KG1 (cell line): ENCODE results near the gene PODXL.
"Not testable (repeated sequence)": the region's sequence is repeated elsewhere in the genome, so short reads cannot be mapped to it uniquely, and the experiment has no call there.

Source experiments
- DNase-seq: peaks from one replicate; lab custom pipeline; 2025; lab: John Stamatoyannopoulos, UW

Gene PODXL

DNA sequence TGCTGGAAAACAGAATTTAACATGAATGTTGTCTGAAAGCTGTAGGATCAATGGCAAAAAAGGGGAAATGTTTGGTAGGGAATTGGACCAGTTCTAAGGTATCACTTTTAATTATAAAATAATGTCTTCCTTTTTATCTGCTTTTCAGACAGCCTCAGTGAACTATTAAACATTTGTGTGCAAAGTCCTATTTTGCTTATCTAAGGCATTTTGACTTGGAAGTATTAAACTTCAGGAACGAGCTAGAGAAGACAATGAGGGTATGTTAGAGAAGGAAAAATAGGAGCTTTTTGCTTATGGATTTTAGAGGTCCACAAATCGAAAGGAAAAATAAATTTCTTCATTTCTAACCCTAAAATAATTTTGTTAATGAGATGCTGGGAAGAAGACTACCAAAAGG, 63.3 kb downstream of the PODXL start:
- no peak for DNase-seq

DNA sequence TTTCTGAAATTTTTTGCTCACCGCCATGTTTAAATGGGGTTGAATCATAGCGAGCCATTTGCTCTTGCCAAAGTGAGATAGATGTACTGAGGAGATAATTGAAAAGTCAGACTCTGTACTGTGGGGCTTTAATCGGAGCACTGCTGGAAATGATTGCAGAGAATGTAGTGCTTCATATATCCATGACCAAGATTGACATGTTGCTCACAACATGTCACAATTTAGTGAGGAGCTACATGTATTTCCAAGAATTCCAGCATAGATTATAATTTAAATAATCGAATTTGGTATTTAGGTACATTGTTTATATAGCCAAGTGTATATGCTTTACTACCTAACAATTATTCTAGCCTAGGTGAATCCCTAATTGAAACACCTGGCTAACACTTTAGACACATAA, 66.5 kb downstream of the PODXL start:
- no peak for DNase-seq

DNA sequence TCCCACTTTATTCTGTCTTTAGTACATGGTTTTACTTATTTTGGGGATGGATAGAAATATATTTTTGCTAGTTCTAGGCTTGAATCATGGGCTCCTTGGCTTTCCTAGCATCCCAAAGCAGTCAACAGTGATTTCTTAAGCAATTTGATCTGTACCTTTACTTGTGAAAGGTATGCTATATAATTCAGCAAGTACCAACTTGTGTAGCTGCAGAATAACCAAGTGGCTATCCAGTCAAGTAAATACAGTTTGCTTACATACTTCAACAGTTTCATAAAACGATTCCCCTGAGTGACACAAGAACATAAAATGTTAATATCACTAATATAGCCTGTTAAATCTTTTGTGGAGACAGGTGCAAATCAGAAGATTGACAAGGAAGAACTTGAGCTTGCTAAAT, 67.2 kb downstream of the PODXL start:
- DNase-seq, result no peak

DNA sequence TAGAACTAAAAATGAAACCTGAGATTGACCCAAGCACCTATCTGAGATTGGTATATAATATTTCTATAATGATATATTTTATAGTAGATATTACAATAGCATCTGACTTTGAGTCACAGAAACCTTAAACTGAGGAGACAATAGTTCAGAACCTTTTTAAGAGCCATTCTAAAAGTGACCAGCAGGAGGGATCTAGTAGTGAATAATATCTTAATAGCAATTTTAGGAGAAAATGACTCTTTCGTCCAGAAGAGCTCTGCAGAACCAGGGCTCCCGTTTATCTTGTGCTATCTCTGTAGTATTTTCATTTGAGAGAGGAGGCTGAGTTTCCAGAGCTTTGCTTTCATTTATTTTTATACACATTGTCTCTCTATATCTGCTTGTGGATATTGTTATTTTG, 68.1 kb downstream of the PODXL start:
- DNase-seq, result no peak

DNA sequence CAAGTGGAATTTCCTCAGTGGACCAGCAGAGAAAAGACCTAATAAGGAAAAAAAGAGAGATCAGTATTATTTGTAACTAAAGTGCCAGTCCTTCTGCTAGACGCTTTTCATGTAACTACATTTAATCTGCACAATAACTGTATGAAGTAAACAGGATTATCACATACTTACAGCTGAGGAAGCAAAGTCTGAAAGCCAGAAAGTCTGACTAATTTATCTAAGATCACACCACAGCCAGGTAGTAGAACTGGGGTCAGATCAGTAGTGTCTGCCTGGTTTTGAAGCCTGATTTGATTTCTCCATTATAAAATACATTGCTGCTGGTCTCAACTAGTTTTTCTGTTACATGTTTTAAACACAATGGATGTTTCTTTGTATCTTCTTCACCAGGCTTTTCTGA, 69.2 kb downstream of the PODXL start:
- no peak for DNase-seq

DNA sequence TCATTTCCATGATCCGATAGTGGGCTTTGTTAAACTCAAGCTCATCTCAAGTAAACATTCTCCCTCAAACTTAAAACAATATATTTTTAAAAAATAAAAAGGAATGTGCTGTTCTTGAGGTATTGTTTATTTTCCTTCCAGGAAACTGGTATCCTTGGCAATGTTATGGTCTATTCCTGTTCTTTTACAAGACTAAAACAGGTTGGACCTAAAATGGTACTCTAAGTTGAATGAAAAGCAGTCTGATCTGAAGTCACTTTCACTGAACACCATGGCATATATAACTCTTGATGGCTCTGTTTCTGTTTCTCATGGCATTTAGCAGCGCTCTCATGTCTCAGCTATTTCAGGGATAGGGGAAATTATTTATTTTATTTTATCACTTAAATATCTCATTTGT, 70.1 kb downstream of the PODXL start:
- DNase-seq, result no peak

DNA sequence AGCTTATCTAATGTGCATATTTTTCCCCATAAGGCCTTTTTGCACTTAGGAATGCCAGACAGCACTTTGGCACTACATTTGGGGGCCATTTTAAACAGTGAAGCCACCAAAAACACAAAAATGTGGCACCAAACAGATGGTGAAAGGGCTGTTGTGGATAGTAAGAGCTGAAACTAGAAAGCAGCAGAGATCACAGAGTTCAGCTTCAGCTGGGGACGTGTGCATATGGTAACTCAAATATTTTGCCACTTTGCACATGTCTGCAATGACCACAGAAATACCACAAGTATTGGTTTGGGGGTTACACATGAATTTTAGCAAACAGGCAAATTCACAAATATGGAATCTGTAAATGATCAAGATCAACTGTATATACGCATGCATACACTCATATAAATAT, 72.8 kb downstream of the PODXL start:
- DNase-seq, result no peak

DNA sequence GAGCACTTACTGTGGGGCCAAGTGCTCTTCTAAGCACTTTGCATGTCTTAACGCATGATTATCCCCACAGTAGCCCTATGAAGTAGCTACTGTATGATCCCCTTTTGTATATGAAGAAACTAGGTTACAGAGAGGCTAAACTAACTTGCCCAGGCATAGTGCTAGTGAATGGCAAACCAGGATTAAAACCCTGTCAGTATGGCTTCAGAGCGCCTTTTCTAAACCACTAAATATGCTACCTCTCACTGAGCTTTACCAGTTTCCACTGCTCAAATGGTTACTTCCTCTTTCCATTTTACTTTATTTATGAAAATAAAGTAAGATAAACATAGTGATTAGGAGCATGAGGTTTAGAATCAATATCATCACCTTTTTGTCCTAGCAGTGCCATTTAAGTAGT, 73.6 kb downstream of the PODXL start:
- no peak for DNase-seq

DNA sequence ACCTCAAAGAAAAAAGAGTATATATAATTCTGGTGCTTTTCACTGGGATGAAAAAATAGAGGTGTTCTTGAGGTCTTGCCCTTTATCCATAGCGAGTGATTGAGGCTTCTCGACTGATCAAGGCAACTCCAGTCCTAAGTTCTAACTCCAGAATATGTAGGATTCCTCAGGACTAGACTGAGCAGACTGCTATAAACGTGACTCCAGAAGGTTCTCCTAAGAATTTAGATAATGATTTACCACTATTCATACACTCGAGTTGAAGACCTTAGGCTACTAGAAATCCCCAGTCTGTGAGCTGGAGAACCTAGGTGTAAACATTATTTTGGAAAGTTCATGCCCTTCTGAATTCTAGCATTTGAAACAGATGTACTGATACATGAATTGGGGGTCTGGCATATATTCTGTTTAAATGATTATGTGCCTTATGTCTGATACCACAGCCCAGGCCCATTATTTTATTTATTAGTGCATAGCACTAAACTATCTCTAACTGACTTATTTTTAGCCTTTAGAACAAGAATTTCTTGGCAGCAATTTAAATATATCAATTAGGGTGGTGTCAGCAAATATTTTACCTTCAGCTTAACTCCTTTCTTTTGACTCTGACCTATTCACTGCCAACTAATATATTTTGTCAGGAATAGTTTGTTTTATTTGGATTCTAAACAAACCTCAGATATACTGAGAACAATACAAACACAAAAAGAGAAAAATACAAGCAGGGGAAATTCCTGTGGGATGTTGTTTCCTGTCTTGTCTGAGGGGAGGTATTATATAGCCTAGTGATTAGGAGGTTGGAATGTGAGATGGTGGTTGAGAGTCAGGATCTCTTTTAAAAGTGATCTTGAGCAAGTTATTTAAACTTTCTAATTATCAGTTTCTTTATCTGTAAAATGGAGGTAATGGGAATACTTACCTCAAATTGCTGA, 75.8 kb downstream of the PODXL start:
- DNase-seq, result no peak

DNA sequence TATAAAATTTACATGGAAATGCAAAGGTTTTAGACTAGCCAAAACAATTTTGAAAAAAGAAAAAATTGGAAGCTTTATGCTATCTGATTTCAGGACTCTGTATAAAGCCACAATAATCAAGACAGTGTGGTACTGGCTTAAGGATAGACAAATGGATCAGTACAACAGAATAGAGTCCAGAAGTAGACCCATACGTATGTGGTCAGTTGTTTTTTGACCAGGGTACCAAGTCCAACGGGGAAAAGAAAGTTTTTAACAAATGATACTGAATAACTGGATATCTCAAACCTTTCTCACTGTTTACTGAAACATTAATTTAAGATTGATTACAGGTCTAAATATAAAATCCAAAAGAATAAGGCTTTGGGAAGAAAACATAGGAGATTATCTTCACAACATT, 79.7 kb downstream of the PODXL start:
- DNase-seq, result no peak

DNA sequence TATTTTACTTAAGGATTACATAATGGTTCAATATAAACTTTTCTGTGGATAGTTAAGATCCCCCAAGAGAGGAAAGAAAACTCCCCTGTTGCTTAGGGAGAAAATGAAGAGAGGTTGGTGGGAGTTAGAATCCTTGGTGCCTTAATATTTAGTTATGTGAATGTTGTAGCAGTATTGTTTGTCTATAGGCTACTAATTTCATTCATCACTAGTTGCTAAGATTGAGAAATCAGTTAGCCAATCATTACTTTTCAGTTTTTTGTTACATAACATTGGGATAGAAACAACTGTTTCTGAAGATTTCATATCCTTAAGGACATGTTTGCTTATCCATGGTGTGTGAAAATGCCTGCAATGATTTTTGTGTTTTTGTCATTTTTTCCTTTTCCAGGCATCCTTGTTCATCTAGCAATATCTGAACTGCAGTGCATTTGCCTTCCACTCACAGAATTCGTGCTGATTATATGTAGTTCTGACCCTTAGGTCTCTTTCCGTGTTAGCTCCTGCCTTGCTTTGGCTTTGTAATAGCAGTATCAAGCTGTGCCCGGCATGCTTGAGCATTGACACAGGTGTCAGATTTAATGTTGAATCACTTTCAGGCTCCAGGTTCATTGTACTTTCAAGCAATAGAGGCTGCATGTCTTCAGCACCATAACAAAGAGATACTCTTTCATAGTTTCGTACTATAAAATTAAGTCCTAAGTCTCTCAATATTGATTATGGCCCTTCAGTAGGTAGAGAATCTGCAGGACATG, 85.0 kb downstream of the PODXL start:
- no peak for DNase-seq

DNA sequence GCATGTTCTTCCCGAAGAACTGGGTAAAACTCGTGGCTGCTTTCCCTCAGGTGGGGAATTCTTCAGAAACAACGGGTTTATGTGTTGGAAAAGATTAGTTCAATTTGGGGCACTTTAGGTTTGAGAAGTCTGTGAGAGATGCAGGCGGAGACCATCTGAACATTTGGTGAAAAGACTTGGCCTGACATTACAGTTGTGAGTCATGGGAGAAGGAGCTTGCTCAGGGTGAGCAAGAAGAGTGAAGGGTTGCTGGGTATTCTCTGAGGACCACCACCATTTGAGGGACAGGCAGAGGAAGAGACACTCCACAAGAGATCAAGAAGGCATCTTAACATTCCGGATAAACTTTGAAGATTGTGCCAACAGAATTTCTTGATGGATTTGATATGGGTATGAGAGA, 88.6 kb downstream of the PODXL start:
- DNase-seq, result no peak

DNA sequence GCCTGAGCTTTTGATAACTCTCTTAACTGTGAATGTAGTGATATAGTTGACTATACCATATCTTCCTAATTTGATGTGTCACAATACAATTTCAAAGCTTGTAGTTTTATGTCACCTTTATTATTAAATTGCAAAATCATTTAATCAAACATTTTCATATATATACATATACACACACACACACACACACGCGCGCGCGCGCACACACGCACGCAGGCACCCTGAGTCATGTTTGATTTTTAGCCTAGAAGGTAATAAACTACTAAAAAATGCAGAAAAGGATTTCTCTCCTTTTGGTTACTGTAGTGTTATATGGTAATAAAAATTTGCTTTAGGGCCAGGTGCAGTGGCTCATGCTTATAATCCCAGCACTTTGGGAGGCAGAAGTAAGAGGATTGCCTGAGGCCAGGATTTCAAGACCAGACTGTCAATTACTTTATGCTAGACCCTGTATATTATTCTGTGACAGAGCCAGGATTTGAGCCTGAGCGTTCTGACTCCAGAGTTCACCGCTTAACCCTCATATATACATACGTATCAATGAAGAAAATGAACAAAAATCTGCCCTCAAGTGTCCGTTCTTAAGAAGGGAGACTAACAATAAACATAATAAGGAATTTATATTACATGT, 89.6 kb downstream of the PODXL start:
- DNase-seq, result no peak

DNA sequence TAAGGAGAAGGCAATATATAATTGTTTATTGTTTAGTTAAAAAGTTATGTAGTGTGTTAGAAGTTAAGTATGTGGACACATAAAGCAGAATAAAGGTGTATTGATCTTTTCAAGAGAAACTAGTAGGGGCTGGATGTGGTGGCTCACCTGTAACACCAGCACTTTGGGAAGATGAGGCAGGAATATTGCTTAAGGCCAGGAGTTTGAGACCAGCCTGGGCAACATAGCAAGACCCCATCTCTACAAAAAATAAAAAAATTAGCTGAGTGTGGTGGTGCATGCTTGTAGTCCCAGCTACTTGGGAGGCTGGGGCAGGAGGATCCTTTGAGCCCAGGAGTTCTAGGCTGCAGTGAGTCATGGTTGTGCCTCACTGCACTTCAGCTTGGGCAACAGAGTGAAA, 93.7 kb downstream of the PODXL start:
- DNase-seq, result not testable (repeated sequence)

DNA sequence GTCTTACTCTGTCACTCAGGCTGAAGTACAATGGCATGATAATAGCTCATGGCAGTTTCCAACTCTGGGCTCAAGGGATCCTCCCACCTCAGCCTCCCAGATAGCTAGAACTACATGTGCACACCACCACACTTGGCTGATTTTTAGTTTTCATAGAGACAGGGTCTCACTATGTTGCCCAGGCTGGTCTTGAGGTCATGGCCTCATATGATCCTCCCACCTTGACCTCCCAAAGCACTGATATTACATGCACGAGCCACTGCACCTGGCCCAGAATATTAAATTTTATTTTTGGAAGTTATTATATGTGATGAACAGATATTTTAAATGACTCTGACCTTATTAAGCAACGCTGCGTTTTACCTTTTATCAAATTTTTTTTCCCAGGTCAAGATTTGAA, 94.4 kb downstream of the PODXL start:
- no peak for DNase-seq

DNA sequence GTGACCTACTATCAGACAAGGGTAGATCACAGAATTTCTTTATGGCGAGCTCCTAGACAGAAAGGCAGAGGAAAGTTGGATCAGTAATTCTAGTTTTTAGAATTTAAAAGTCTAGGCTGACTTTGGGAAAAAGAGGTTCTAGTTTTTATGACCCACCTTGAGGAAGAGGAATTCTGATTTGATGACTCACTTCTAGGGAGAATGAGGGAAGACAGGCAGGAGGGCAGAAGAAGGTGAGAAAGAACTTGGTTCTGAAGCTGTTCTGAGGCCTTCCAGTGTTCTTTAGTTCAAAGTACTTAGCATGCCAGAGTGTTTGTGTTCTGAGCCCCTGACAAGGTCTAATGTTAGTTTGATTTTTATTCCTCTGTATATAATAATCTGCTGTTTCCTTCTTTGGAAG, 97.2 kb downstream of the PODXL start:
- no peak for DNase-seq

DNA sequence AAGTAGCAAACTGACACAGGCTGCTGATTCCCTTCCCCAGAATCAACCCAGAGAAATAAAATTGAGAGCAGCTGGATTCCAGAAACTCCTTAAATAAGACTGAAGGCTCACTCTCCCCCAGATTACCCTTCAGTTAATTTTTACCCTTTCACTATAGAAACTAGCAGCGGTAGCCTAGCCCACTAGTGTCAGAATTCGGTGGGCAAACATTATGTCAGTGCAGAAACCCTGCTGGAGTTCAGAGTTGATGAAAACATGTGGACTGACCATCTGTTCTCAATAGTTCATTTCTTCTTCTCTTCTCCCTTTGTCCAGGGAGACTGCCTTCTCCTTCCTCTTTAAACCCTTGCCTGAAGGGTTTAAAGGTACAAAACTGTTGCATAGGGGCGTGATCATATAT, 100.1 kb downstream of the PODXL start:
- no peak for DNase-seq

DNA sequence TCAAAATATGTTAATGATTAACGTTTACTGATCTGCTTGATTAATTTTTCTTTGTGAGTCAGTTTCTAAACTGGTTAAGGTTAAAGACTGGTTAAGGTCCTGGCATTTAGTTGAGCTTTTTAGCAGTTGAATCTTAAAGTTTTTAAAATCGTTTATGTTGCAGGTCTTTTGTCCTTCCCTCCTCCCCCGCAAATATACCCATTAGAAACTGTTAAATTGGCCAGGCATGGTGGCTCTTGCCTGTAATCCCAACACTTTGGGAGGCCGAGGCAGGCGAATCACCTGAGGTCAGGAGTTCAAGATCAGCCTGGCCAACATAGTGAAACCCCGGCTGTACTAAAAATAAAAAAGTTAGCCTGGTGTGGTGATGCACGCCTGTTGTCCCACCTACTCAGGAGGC, 100.9 kb downstream of the PODXL start:
- DNase-seq, result no peak

DNA sequence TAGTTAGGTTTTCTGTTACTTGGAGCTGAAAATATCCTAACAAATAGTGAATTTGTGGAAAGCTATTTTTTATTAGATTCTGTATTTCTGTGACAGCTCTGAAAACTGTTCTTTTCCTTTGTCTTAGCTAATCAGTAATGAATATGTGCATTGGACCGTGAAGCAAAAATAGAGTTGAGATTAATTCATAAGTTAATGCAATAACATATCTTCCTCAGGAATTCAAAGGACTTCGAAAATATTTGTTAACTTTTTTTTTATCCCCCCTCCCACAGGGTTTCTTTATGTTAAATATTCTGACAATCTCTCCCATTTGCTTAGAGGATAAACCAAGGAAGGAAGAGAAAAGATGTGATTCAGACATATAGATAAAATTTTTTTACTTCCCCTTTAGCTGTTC, 101.4 kb downstream of the PODXL start:
- no peak for DNase-seq

DNA sequence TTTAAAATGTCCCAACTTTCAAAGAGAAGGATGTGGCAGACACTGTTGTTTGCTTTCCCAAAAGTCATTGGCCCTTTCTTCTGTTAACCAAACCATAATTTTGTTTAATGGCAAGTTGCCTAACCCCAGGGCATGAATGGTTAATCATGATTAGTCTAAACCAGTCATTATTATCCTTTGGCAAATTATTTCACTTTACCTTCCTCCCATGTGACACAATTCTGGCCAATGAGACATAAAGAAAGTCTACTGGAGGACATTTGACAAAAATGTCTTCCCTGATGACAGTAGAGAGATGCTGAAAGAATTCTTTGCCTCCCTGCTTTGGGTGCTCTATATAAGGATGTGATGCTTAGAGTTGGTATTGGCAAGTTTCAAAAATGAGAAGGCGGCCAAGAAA, 101.9 kb downstream of the PODXL start:
- no peak for DNase-seq
